Astrocyte (in vitro differentiated cells and primary cell): ENCODE results near the gene CAMK1D.

Source experiments
- CTCF ChIP-seq: IDR thresholded peaks from 2 replicates; pipeline ENCODE4 v1.5.1; 2011; ENCODE audit warnings: low read depth, mild to moderate bottlenecking, inconsistent platforms, low read length, moderate library complexity; ENCODE audit not compliant: insufficient read depth
- EZH2 ChIP-seq: IDR thresholded peaks from 2 replicates; pipeline ENCODE4 v1.6.1; 2012; ENCODE audit warnings: mild to moderate bottlenecking, low read length, inconsistent platforms; ENCODE audit not compliant: insufficient read depth

- TF ChIP-seq CTCF, result no peak
- no peak for TF ChIP-seq EZH2
These were observed 125.5 kb downstream of the CAMK1D start for GRCh38 chr10:12474727-12475412.
